ENCODE results near the gene ZBTB40.

- no peak for TF ChIP-seq CTCF (IDR thresholded peaks at IDR 0.05)
- TF ChIP-seq POLR2A (IDR thresholded peaks at IDR 0.05) = no peak
Measured at GRCh38 chr1:22544606-22545005, 93.0 kb downstream of the ZBTB40 start.
